ENCODE results near the gene AMDHD2. TPM values are rescaled to one million over a fixed set of nuclear protein-coding genes. Genes with fewer than 3 reads are reported as not detected.

Gene AMDHD2
- total RNA-seq, 1 donor from 2014 or later = 25.5 TPM

- H3K27ac ChIP-seq = peak overlapping the region; percentile 74
- no peaks in the 10 kb centered on the region for H3K9me3 ChIP-seq
- H3K4me1 ChIP-seq = peaks cover 54% of the 10 kb centered on the region
- H3K4me3 ChIP-seq = no peak overlapping the region
- no peaks in the 10 kb centered on the region for H3K27me3 ChIP-seq
- TF ChIP-seq CTCF (IDR thresholded peaks at IDR 0.05) = no peak
- no peak for TF ChIP-seq POLR2AphosphoS5 (IDR thresholded peaks at IDR 0.05; ENCODE audit: insufficient read depth in 1 of 2, low read depth in 1 of 2)
- no peak for TF ChIP-seq POLR2A (IDR thresholded peaks at IDR 0.05)
- H3K36me3 ChIP-seq = peaks cover 0 to under 1% of the 10 kb centered on the region in 2 donors
- DNase-seq (ENCODE audit: extremely low spot score in 2 of 2) = no peak
- intact Hi-C loops (cut with DNase I) = loop anchor here (5.0 kb wide), 1 partner anchor 75 kb away; the partner anchor contains the start of gene CCNF
Measured at GRCh38 chr16:2501946-2502895, 17.9 kb upstream of the AMDHD2 start.

- Histone ChIP-seq H3K9me3 (no peaks in the 10 kb centered on the region), H3K27me3 (no peaks in the 10 kb centered on the region), H3K27ac (no peak overlapping the region), H3K4me1 (peaks cover 23% of the 10 kb centered on the region), H3K4me3 (no peak overlapping the region), H3K36me3 (no peaks in the 10 kb centered on the region)
- intact Hi-C loops (cut with DNase I) = loop anchor here (2.0 kb wide), 1 partner anchor 165 kb away; the partner anchor contains the start of gene ABCA3
- no peak for DNase-seq (ENCODE audit: extremely low spot score in 2 of 2)
- TF ChIP-seq POLR2A (IDR thresholded peaks at IDR 0.05) (no peak), CTCF (IDR thresholded peaks at IDR 0.05) (no peak), POLR2AphosphoS5 (IDR thresholded peaks at IDR 0.05; ENCODE audit: insufficient read depth in 1 of 2, low read depth in 1 of 2) (no peak)
Measured at GRCh38 chr16:2505695-2506094, 14.5 kb upstream of the AMDHD2 start.

GRCh38 chr16:2507052-2507659 is 13.0 kb upstream of the AMDHD2 start:
- H3K27ac ChIP-seq = no peak overlapping the region
- no peak for DNase-seq (ENCODE audit: extremely low spot score in 2 of 2)
- H3K9me3 ChIP-seq = no peaks in the 10 kb centered on the region
- no peak for TF ChIP-seq POLR2AphosphoS5 (IDR thresholded peaks at IDR 0.05; ENCODE audit: insufficient read depth in 1 of 2, low read depth in 1 of 2)
- no peak for TF ChIP-seq POLR2A (IDR thresholded peaks at IDR 0.05)
- no peak for TF ChIP-seq CTCF (IDR thresholded peaks at IDR 0.05)
- H3K36me3 ChIP-seq = no peaks in the 10 kb centered on the region
- H3K4me1 ChIP-seq = peaks cover 14% of the 10 kb centered on the region
- H3K4me3 ChIP-seq = no peak overlapping the region
- no peaks in the 10 kb centered on the region for H3K27me3 ChIP-seq
- intact Hi-C loops (cut with DNase I) = no loop called here

GRCh38 chr16:2507665-2508064 is 12.5 kb upstream of the AMDHD2 start:
- Histone ChIP-seq H3K27ac (no peak overlapping the region), H3K4me3 (no peak overlapping the region), H3K4me1 (peaks cover 11% of the 10 kb centered on the region), H3K27me3 (no peaks in the 10 kb centered on the region), H3K9me3 (no peaks in the 10 kb centered on the region), H3K36me3 (no peaks in the 10 kb centered on the region)
- no peak for DNase-seq (ENCODE audit: extremely low spot score in 2 of 2)
- TF ChIP-seq CTCF (IDR thresholded peaks at IDR 0.05) (no peak), POLR2AphosphoS5 (IDR thresholded peaks at IDR 0.05; ENCODE audit: insufficient read depth in 1 of 2, low read depth in 1 of 2) (no peak), POLR2A (IDR thresholded peaks at IDR 0.05) (no peak)
- intact Hi-C loops (cut with DNase I) = no loop called here
